NCI-H187 (cell line): Measurements from ENCODE around the gene NRL.

ENCODE experiments used
- DNase-seq, 2 experiments: peaks; one replicate each; lab custom pipeline; 2025; lab: John Stamatoyannopoulos, UW

Gene NRL

DNA sequence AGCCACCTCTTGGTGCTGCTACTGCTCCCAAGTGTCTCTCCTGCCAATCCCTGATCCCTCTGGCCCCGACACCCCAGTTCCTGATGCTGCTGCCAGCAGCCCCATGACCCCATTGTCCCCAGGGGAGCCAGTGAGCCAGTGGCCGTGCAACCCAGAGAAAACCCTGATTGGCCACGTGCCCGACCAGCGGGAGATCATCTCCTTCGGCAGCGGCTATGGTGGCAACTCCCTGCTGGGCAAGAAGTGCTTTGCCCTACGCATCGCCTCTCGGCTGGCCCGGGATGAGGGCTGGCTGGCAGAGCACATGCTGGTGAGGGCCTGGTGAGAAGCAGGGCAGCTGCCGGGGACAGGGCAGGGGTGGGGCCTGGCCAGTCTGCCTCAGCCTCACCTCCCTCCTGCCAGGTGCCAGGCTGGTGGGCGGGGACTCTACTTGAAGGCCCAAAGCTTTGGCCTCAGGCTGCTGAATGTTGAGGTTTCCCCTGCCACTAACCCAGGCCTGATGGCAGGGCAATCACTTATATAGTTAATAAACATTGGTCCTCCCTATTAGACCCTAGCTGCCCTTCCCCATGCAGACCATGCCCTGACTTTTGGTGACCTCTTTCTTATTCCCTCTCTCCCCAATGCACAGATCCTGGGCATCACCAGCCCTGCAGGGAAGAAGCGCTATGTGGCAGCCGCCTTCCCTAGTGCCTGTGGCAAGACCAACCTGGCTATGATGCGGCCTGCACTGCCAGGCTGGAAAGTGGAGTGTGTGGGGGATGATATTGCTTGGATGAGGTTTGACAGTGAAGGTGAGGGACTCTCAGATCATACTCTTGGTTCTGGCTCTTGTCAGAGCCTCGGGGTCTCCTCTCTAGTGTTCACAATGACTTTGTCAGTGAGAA lies 15.6 kb downstream of the NRL start:
- DNase-seq = peak in 1 of 2 experiments; percentile 23

DNA sequence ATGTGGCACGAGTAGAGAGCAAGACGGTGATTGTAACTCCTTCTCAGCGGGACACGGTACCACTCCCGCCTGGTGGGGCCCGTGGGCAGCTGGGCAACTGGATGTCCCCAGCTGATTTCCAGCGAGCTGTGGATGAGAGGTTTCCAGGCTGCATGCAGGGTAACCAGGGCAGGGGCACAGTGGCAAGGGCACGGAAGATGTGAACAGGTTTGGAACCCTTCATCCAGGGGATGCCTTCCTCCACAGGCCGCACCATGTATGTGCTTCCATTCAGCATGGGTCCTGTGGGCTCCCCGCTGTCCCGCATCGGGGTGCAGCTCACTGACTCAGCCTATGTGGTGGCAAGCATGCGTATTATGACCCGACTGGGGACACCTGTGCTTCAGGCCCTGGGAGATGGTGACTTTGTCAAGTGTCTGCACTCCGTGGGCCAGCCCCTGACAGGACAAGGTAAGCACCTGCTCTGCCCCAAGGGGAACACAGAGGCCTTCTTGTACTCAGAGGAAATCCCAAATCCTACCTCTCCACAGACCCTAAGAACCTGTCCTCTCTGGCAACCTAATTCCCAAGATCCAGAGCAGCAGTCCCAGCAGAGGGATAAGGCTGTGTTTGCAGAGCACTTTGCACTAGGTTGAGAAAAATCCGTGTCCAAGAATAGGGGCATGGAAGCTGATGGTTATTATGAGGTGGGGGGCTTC lies 16.4 kb downstream of the NRL start:
- DNase-seq = no peak

DNA sequence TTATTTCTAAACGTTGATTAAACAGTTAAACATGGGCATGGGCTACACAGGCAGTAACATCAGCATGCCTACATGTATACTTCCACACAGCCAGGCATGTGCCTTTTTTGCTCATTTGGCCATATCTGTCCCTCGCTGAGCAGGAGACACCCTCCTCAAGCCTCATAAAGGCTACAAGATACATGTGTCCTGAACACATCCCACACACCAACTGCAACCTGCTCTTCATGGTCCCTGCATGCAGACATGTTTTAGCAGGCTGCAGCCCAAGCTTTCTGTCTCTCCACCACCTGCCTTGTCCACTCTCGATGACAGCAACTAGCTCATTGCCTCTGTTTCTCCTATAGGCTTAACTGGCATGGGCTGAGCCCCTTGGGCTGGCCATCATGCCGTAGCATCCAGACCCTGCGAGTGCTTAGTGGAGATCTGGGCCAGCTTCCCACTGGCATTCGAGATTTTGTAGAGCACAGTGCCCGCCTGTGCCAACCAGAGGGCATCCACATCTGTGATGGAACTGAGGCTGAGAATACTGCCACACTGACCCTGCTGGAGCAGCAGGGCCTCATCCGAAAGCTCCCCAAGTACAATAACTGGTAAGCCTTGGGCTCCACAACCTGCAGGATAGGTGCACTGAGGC lies 18.1 kb downstream of the NRL start:
- DNase-seq = no peak

DNA sequence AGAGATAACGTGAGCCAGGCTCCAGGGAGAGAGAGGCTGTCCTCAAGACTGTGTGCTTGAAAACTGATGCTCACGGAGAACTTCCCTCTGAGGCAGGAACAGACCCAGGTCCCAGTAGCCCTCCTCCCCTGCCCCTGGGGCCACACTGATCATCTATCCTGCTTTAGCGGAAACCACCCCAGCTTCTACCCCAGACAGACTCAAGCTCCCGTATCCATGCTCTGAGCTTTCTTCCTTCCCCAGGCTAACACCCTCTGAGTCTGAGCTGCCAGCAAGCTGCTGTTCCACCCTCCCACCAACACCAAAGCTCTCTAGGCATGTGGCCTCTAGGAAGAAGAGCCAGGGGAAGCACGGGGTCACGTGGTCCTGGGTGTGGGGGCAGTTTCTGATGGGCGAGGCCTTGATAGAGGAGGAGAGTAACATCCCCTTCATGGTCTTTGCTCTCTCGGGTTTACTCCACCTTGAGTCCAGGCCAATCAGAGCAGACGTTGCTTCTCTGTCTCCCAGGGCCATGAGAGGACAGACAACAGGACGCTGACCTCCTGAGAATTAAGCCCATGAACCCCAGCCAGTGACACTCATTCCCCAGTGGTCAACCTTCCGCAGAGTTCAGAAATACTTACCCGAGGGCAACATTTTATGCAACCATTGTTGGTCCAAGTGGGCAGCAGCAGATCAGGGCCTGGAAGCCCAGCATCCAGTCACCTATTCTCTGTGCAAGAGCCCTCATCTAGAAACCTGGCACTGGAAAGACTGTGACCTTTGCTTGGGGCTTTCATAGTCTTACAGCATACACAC lies 19.3 kb downstream of the NRL start:
- no peak for DNase-seq

DNA sequence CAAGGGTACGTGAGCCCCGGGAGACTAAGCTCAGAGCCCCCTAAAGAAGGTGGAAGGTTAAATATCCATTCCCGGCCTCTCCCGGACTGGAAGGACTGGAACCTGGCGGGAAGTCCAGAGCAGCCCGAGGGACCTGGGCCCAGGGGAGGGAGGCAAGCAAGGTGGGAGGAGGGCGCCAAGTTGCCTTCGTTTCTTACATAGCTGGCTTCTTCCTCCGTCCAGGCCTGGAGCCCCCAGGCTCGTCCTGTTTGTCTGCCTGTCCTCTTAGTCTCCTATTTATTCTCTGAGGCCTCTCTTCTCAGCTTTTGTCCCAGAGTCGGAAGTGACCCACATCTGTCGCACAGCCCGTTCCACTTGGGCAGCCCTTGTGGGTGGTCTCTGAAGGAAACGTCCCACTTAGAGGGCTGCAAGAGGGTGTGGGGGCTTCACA lies 19.9 kb downstream of the NRL start:
- DNase-seq = no peak

DNA sequence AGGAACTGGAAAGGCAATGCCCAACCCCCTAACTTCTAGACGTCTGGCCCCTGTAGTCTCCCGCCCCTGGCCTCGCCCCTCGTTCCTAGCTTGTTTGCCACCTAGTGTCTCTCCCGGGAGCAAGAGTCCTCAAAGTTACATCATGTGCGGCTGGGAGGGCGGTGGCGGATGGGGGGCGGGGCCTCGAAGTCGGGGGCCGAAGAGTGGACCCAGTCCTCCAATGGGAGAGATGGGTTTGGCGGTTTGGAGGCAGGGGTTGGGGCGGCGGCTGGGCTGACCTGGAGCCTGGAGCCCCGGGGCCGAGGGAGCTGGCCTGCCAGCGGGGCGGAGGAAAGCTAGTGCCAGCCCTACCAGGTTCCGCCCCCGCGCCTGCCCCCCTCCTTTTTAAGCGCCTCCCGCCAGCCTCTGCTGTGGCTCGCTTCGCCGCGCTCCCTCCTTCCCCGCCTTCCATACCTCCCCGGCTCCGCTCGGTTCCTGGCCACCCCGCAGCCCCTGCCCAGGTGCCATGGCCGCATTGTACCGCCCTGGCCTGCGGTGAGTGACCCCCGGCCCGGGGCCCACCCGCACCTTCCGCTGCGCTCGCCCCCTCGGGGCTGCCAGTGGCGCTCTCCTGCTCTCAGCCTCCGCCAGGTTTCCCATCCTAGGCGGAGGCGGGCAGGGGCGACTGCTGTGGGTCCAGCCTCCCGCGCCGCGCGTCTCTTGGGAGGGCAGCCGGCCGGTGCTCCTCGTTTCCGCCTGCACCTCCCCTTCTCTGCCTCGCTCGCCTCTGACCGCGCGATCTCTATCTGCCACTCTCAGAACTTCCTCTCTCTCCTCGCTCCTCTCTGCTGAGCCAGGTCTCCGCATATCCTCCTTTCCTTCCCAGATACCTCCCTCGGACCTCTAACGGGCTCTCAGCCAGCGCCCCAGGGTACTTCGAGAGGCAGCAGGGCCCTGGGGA lies 20.6 kb downstream of the NRL start, which contains the start of gene PCK2:
Gene PCK2 (plus strand): TSS at position 411 of the 940 bp plus-strand sequence. CDS start 95 bp downstream, at position 506.
- DNase-seq = peak; percentile 77 to 89

DNA sequence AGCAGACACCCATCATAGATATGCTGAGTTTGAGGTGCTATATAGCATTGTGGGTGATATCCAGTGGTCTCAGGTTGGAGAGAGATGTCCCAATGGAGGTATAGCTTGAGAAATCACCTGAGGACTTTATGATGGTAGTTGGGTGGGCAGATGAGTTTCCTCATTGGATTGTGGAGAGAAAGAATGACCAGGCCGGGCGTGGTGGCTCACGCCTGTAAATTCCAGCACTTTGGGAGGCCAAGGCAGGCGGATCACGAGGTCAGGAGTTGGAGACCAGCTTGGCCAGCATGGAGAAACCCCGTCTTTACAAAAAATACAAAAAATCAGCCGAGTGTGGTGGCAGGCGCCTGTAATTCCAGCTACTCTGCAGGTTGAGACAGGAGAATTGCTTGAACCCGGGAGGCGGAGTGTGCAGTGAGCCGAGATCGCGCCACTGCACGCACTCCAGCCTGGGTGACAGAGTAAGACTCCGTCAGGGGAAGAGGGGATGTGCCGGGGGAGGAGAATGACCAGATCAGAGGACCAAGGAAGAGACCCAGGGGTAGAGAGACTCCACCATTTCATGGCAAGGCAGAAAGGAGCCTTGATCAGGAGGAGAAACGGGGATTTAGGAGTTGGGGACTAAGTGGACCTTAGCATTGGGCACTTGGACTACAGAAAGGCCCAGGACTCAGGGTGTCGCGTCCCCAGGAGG lies 21.4 kb downstream of the NRL start:
- DNase-seq = no peak

DNA sequence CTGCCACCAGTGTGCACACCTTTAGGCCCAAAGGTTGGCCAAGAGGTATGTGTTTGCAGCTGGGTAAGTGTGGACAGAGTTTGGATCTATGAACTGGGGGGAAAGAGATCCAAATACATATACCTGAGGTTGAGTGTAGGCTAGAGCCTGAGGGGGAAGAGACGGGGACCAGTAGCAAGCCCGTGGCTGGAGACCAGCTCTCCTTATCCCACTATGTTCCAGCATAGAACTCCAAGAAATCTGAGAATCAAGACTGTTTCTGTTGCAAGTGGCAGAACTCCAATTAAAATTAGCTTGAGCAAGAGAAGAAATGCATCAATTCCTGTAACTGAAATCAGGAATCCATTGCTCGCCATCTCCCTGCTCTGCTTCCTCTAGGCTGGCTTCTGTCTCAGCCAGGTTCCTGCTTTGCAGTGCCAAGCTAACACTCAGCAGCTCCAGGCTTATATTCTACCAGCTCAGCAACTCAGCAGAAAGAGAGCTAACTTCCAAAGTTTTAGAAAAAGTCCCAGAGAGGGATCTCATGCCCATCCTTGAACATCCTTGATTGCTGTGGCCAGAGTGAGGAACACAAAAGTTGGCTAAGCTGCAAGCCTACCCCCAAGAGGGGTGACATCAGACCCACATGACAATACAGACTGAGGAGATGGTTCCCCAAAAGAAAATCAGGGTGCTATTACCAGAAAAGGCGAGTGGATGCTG lies 22.1 kb downstream of the NRL start:
- DNase-seq = no peak

DNA sequence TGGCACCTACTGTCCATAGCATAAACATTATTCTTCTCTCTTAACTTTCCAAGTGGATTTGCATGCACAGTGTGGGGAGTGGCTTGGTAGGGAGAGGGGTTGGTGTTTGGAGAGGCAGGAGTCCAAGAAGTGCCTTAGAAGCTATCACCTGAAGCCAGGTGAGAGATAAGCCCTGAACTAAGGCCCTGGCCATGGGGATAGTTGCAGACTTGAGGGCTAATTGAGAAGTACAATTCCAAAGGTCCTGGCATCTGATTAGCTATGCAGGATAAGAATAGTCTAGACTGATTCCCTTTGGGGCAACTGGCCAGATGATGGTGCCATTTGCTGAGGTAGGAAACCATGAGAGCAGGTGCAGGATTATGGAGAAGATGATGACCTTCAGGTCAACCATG lies 22.6 kb downstream of the NRL start:
- DNase-seq = no peak

DNA sequence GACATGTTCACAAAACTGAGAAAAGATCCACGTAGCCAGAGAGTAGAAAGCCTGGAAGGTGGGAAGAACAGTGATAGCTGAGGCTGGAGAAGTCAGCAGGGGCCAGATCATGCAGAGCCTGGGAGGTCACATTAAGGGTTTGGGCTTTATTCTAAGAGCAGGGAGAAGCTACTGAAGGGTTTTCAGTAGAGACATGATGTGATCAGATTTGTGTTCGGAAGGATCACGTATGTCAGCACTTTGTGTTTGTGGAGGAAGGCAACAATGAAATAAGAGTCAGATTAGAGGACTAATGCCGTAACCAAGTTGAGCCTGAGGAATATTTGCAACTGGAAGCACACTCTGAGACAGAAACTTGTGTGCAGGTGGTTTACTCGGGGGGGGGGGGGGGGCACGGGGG lies 24.9 kb downstream of the NRL start:
- no peak for DNase-seq

DNA sequence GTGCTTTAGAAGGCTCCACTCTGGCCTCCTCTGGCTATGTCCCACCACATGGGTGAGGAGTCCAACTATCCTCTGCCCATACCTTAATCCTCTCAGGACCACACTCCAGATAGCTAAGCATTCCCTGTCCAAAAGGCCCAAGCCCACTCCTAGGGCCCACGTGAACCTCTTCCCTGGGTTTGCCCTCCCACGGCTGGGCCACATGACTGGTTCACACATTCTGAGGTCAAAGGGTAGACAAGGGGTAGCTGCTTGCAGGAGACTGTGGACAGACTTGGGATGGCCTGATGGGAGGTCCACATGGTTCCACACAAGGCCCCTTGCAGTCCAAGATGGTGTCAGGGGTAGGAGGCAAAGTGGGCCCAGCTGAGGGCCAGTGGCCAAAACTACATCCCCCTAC lies 26.7 kb downstream of the NRL start:
- no peak for DNase-seq

DNA sequence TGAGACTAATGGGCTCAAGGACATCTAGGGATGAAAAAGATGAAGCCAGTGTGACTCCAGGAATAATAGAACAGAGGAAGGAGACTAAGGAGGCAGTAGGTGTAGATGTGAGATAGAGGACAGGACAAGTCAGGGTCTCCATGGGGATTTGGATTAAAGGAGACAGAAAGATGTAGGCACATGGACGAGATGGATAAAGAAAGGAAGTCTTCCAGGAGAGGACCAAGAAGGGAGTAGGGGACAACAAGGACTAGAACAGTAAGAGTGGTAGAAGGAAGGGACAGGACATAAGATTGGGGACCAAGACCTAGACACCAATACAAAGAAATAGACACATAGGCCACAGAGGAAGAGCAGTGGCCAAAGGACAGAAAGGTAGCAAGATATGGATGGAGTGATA lies 27.7 kb downstream of the NRL start:
- no peak for DNase-seq

DNA sequence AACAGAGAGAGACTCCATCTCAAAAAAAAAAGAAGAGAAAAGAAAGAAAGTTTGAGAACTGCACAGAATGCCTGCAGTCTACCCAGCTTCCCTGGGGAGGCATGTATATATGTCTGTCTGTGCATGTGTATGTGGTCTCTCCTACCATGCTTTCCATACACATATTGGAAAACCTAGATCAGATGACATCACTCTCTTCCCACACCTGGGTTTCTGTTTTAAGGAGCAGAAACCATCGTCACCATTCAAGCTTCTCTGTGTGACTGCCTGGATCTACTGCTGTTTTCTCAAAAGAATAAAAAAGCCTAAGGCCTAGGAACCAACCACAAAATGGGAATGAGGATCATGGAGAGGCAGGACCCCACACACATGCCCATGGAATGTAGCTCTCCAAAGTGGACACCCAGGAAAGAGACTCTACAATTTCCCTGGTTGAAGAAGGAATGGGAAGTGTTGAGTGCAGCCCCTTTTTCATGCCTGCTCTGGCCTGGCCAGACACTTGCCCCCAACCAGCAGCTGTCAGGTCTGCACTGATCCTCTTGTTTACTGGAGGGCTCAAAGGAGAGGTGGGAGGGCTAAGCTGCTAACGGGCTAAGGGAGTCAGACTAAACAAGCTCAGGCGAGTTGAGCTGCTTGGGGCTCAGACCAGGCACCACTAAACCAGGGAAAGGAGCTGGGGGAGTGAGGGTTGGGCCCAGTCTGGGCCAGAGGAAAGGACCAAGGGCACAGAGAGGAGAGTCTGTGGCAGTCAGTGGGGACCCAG lies 28.4 kb downstream of the NRL start:
- DNase-seq = no peak

DNA sequence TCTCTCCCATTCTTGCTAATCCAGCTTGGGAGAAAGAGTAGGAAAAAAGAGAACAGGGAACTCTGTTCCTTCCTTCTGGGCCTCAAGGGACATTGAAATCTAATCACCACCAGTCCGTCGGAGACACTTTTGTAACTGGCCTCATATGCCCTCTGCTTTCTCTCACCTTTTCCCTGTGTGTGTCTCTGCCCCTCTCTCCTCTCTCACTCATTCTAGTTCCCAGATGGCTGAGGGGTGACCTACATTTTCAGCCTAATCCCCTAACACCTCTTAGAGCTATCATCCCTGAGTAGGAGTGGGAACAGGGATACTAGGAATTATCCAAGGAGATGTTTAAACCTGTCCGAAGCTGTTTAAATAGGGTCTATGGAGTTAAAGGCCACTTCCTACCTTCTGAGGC lies 29.5 kb downstream of the NRL start:
- DNase-seq = no peak

DNA sequence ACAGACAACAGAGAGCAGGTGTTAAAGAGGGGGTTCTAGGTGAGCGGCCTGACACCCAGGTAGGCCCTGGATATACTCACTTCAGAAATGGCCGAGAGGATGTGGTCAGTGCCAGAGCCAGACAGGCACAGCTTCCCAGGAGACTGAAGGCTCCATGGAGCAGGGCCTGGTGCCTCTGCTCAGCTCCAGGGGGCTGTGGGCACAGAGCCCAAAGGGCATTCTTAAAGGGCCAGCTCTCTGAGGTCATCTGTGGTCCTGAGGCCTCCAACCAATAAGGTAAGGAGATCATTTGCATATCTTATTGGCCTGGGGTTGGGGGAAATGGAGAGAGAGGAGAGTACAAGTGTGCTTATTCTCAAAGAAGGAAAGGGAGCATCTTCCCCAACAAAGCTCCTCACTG lies 30.3 kb downstream of the NRL start:
- DNase-seq = no peak

DNA sequence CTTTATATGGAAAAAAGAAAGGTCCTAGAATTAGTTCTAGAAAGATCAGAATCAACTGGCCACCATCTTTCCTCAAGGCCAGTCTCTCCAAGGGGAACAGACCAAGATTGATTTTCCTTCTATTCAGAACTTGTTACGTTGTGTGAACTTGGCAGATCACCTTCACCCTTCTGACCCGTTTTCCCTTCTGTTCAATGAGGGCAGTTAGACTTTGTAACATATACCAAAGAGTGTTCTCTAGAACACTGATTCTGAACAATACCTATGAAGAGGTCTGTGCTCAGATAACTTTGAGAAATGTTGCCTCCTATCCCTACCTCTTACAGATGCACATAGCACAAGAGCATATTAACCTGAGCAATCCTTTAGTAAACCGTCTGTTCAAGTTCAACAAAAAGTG lies 31.3 kb downstream of the NRL start:
- DNase-seq = no peak

DNA sequence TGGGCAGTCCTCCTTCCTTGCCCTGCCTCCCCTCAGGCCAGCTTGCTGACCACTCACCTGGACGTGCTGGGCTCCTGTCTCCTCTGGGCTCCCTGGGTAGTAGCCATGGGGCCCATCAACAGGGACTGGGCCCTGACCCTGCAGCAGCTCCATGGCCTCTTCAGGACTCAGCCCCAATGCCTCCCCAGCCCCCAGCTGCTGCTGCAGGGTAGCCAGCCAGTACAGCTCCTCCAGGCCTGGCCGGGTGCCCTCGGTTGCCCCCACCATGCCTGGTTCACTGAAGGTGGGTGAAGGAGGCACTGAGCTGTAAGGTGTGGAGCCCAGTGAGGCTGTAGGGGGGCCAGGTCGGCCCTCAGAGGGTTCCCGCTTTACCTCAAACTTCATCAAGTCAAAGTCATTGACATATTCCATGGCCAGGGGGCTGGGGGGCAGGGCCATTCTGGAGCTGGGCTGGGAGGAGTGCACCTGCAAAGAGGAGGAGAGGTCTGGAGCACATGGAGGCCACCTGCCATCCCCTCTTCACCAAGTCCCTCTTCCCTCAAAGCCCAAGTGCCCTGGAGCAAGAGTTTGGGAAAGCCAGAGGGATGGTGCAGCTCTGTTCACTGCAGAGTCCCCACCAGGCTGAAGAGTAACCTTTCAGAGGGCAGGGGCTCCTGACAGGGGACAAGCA lies 32.2 kb downstream of the NRL start:
- DNase-seq = no peak

DNA sequence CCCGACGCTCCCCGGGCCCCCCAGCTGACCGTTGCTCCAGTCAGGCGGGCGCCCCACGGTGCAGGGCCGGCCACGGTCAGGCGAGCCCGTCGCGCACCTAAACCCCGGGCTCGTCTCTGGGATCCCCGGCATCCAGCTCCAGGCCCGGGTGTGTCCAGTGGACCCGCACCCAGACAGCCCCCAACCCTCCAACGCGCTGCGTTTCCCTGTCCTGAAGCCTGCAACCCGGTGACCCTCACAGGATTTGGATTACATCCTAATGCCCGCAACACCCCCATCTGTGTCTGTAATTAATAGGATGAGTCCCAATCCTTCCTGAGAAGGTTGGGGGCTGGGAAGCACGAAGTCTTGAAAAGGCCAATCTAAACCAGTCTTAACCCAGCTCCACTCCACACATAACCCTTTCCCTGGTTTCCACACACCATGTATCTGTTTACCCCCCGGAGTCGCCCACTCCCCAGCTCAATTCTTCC lies 33.0 kb downstream of the NRL start:
- DNase-seq = no peak
